Cardiac fibroblast (primary cell): ENCODE measurements around the gene TCEANC2.
A peak's percentile ranks its signal among the peaks of the same experiment; 100 is the strongest.

Experiments used
- DNase-seq, 2 donors: peaks; one replicate each; pipeline versions ENCODE4 v3.0.0 to v3.0.0-alpha.2; 2010; ENCODE audit warnings: low read depth in 2 of 2
- H3K4me3 ChIP-seq, 2 donors: replicated peaks in 1 of 2; 1 replicate in 1 of 2; 2 replicates in 1 of 2; pipeline ENCODE4 v1.5.1; 2011; ENCODE audit warnings: low read depth in 2 of 2, low read length in 2 of 2, mild to moderate bottlenecking in 2 of 2, moderate library complexity in 1 of 2
- CTCF ChIP-seq: IDR thresholded peaks from one replicate; pipeline ENCODE4 v1.5.1; 2011; ENCODE audit warnings: low read depth, mild to moderate bottlenecking, low read length, inconsistent platforms

TCEANC2 gene

DNA sequence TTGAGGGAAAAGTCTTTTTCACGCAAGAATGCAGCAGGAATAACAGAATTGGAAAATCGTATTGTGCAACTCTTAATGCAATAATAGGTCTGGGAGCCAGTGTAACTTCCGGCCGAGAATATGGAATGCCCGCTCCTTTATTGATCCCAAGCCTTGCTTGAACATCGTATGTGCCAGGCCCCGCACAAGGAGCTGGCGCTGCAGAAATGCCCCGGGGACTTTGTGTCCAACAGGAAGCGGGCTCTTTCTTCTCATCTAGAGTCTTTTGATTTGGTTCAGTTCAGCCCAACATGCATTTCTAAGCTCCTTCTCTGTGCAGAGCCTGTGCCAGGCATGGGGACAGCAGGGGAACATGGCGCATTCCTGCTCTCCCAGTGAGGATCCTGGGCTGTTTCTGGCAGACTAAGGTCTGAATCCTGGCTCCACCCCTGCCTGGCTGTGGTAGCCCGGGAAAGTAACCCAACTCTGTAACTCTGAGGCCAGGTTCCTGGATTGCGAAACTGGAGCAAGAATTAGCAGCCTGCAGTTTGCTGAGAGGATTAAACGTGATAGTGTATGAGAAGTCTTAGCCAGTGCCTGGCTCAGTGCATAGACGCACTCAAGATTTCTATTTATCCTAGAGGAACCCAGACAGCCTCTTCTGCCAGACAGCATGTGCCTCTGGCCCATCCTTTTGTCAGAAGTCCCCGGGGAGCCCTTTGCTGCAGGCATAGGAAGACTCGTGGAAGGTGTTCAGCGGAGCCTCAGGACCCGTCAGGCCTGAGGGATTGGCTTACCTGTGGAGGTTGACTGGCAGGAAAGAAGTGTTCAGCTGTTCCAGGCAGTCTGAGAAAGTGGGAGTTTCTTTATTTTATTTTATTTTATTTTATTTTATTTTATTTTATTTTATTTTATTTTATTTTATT, 100.4 kb downstream of the TCEANC2 start:
- H3K4me3 ChIP-seq, result no peak overlapping the region
- peak; percentile 64 to 84 for DNase-seq
- no peak for TF ChIP-seq CTCF
